Measurements from ENCODE around the gene ZNF862. TPM values are rescaled to one million over a fixed set of nuclear protein-coding genes. Genes with fewer than 3 reads are reported as not detected.
"Not testable (repeated sequence)": the region's sequence is repeated elsewhere in the genome, so short reads cannot be mapped to it uniquely, and the experiment has no call there.

The ZNF862 gene
- total RNA-seq, 1 donor from 2014 or later: 12.1 TPM

DNA sequence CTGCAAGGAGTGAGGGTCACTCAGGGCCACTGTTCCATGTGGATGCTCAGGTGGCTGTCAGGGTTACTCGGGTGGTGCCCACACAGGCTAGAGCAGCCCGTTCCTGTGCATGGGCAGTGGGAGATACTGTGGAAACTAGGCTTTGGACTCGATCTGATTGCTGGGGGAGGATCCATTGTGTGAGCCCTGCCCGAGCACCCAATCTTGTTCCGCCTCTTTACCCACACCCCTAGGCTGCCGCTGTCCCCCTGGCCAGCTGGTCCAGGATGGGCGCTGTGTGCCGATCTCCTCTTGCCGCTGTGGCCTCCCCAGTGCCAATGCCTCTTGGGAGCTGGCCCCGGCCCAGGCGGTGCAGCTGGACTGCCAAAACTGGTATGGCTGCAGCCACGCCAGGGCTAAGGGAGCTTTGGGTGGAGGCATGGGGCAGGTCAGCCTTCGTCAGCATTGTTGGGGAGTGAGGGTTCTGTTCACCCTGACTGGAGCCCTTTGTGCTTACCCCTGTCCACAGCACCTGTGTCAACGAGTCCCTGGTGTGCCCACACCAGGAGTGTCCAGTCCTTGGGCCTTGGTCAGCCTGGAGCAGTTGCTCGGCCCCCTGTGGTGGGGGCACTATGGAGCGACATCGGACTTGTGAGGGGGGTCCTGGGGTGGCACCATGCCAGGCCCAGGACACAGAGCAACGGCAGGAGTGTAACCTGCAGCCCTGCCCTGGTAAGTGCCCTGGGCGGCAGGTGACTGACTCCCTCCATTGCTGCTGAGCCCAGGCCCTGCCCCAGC, 12.4 kb upstream of the ZNF862 start:
- no peak for DNase-seq

- no peak for DNase-seq
Observed at GRCh38 chr7:149826344-149827088, 11.7 kb upstream of the ZNF862 start.

GRCh38 chr7:149827089-149827981, 10.8 kb upstream of the ZNF862 start:
- DNase-seq: no peak

- no peak for DNase-seq
Observed at GRCh38 chr7:149828357-149829309, 9.5 kb upstream of the ZNF862 start.

- not testable (repeated sequence) for DNase-seq
Observed at GRCh38 chr7:149830527-149830926, 7.6 kb upstream of the ZNF862 start.

DNA sequence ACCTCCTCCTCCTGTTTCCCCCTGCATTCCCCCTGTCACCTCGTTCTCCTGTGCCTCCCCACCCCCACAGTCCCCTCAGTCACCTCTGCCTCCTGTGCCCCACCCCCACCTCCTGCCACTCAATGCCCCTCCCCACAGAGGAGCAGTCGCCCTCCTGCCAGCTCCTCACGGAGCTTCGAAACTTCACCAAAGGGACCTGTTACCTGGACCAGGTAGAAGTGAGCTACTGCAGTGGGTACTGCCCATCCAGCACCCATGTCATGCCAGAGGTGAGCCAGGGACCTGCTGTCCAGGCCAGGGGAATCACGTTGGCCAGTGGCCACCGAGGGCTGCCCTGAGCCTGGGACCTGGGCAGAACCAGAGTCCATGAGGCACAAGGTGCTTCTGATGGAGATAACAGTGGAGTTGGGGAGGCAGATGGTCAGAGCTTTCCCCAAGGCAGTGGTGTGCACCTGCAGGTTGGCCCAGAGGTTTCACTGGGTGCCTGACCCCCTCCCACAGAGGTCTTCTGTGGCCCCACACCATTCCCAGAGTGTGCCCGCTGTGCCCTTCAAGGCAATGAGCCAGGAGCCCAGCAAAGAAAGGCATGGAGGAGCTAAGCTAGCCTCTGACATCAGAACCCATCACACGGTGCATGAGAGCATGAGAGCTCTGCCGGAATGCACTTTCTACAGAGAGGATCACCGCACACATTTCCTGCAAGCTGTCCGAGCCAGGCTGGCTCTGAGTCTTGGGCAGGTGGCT, 7.0 kb upstream of the ZNF862 start:
- no peak for DNase-seq

- DNase-seq: no peak
Observed at GRCh38 chr7:149831741-149832219, 6.4 kb upstream of the ZNF862 start.

- no peak for DNase-seq
Observed at GRCh38 chr7:149832332-149833041, 5.7 kb upstream of the ZNF862 start.

GRCh38 chr7:149833495-149834130, 4.6 kb upstream of the ZNF862 start:
- DNase-seq: no peak

DNA sequence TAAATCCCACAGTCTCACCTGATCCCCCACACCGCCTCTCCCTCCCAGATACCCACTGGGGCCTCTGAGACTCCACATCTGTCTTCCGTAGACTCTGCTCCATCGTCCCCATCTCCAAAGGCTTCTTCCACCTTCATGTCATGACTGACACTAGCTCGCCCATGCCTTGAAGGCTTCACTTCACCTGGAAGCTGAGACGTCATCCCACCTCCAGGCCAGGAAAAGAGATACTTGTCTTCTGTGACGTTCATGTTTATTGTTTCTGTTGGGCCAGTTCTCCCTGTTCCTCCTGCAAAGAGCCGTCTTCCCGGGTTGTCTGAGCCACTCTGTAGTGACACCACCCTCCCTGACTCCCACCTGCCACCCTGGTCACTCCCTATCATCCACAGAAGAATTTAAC, 3.6 kb upstream of the ZNF862 start:
- no peak for DNase-seq

DNA sequence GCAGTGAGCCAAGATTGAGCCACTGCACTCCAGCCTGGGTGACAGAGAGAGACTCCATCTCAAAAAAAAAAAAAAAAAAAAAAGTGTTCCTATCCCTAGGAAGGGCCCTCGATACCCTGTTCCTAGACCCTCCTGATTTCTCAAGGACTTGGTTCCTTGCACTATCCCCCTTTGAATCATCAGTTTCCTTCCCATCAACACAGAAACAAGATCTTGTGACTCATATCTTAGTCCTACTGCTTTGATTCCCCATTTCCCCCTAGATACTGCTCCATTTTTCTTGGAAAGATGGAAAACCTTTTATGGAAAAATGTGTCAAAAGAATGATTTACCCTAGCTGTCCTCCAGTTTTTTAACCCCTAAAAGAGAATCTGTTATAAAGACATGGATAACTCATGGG, 1.7 kb upstream of the ZNF862 start:
- peak; percentile 7 for DNase-seq

DNA sequence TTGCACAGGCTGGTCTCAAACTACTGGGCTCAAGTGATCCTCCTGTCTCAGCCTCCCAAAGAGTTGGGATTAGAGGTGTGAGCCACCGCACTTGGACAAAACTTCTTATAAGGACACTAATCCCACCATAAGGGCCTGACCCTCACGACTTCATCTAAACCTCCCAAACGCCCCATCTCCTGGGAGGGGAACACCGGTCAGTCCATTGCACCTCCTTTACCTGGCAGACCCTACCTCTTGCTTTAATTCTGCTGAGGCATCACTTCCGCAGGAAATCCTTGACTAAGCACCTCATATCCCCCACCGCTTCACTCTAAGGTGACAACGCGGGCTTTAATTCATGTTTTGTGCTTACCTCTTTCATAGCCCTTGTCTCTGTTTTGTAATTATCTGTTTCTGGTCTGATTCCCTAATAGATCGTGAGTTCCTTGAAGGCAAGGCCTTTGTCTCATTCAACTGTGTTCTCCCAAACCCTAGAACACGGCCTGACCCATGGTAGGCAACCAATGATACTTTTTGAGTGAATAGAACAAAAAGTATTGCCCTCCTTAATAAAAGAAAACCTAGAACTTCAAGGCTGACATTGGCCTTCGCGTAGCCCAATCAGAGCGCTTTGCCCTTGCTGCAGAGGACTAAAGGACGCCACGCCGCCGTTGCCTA, 481 bp upstream of the ZNF862 start:
- DNase-seq: no peak

DNA sequence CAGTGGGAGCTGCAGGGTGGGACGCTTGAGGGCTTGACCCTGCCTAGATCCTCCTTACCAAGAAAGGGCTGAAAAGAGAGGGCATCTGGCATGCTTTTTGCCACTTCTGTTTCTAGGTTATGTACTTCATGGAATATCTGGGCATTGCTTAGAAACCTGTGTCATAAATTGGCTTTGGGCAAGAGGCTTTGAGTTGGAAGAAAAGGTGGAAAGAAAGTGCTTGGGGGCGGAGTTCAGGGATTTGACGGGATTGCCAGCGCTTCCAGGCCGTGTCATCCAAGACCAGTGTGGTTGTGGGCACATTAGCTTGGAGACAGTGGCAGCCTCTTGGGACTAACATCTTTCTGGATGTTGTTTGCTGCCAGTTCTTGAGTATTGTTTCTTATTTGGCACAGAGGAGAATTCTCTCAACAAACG, 825 bp downstream of the ZNF862 start:
- no peak for DNase-seq

- DNase-seq: no peak
Observed at GRCh38 chr7:149839933-149840332, 1.8 kb downstream of the ZNF862 start.

- DNase-seq: no peak
Observed at GRCh38 chr7:149843566-149843965, 5.4 kb downstream of the ZNF862 start.

DNA sequence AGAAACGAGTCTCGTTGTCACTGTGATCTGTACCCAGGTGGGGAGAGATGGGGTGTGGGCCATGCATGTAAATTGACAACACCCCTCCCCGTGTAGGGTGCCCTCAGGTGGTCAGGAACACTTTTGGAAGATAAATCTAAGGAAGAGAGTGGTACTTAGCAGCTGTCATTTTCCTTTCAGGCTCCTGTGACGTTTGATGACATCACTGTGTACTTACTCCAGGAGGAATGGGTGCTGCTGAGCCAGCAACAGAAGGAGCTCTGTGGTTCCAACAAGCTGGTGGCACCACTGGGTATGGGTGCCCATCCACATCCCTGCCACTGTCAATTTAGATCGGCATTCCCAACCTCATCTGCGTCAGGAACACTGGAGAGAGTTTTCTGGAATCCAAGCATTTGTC, 6.3 kb downstream of the ZNF862 start:
- DNase-seq: no peak

- no peak for DNase-seq
Observed at GRCh38 chr7:149845257-149845980, 7.2 kb downstream of the ZNF862 start.

- DNase-seq: no peak
Observed at GRCh38 chr7:149846021-149846420, 7.8 kb downstream of the ZNF862 start.

Data from dermis blood vessel endothelial cell (primary cell).